ENCODE measurements around the gene JARID2.

JARID2 gene

GRCh38 chr6:15452182-15452941 is 206.5 kb downstream of the JARID2 start:
- Mint-ChIP-seq H3K27me3 (no peaks in the 10 kb centered on the region), H3K4me1 (ENCODE audit: low read depth) (peaks cover 75% of the 10 kb centered on the region), H3K9me3 (no peaks in the 10 kb centered on the region), H3K27ac (peak overlapping the region; percentile 46), H3K36me3 (ENCODE audit: low read depth) (peaks cover 45% of the 10 kb centered on the region), H3K4me3 (peak overlapping the region; percentile 51)

GRCh38 chr6:15453186-15453585 is 207.3 kb downstream of the JARID2 start:
- no peaks in the 10 kb centered on the region for H3K9me3 Mint-ChIP-seq
- no peak overlapping the region for H3K27ac Mint-ChIP-seq
- peaks cover 71% of the 10 kb centered on the region for H3K4me1 Mint-ChIP-seq (ENCODE audit: low read depth)
- H3K27me3 Mint-ChIP-seq, result no peaks in the 10 kb centered on the region
- H3K4me3 Mint-ChIP-seq, result no peak overlapping the region
- H3K36me3 Mint-ChIP-seq (ENCODE audit: low read depth), result peaks cover 47% of the 10 kb centered on the region

- peaks cover 71% of the 10 kb centered on the region for H3K4me1 Mint-ChIP-seq (ENCODE audit: low read depth)
- H3K27ac Mint-ChIP-seq, result peak overlapping the region; percentile 68
Observed at GRCh38 chr6:15453622-15454021, 207.8 kb downstream of the JARID2 start.

GRCh38 chr6:15456422-15456821 is 210.6 kb downstream of the JARID2 start:
- Mint-ChIP-seq H3K36me3 (ENCODE audit: low read depth) (peaks cover 57% of the 10 kb centered on the region), H3K4me1 (ENCODE audit: low read depth) (peaks cover 72% of the 10 kb centered on the region), H3K4me3 (no peak overlapping the region), H3K9me3 (no peaks in the 10 kb centered on the region), H3K27me3 (no peaks in the 10 kb centered on the region), H3K27ac (no peak overlapping the region)

More at GRCh38 chr6:15453622-15454021, 207.8 kb downstream of the JARID2 start:
- peaks cover 51% of the 10 kb centered on the region for H3K36me3 Mint-ChIP-seq (ENCODE audit: low read depth)
- no peaks in the 10 kb centered on the region for H3K9me3 Mint-ChIP-seq
- H3K4me3 Mint-ChIP-seq, result no peak overlapping the region
- H3K27me3 Mint-ChIP-seq, result no peaks in the 10 kb centered on the region

- no peaks in the 10 kb centered on the region for H3K27me3 Mint-ChIP-seq
- peaks cover 55% of the 10 kb centered on the region for H3K36me3 Mint-ChIP-seq (ENCODE audit: low read depth)
- peaks cover 72% of the 10 kb centered on the region for H3K4me1 Mint-ChIP-seq (ENCODE audit: low read depth)
- H3K4me3 Mint-ChIP-seq, result no peak overlapping the region
- no peak overlapping the region for H3K27ac Mint-ChIP-seq
- H3K9me3 Mint-ChIP-seq, result no peaks in the 10 kb centered on the region
Observed at GRCh38 chr6:15457121-15457650, 211.3 kb downstream of the JARID2 start.

GRCh38 chr6:15458021-15458459 is 212.2 kb downstream of the JARID2 start:
- no peak overlapping the region for H3K27ac Mint-ChIP-seq
- no peaks in the 10 kb centered on the region for H3K9me3 Mint-ChIP-seq
- peaks cover 49% of the 10 kb centered on the region for H3K36me3 Mint-ChIP-seq (ENCODE audit: low read depth)
- H3K27me3 Mint-ChIP-seq, result no peaks in the 10 kb centered on the region
- H3K4me3 Mint-ChIP-seq, result no peak overlapping the region
- H3K4me1 Mint-ChIP-seq (ENCODE audit: low read depth), result peaks cover 72% of the 10 kb centered on the region

GRCh38 chr6:15460110-15460727 is 214.3 kb downstream of the JARID2 start:
- Mint-ChIP-seq H3K36me3 (ENCODE audit: low read depth) (peaks cover 49% of the 10 kb centered on the region), H3K27ac (no peak overlapping the region), H3K4me1 (ENCODE audit: low read depth) (peaks cover 79% of the 10 kb centered on the region), H3K27me3 (no peaks in the 10 kb centered on the region), H3K4me3 (no peak overlapping the region), H3K9me3 (no peaks in the 10 kb centered on the region)

GRCh38 chr6:15461127-15461944 is 215.5 kb downstream of the JARID2 start:
- peaks cover 74% of the 10 kb centered on the region for H3K4me1 Mint-ChIP-seq (ENCODE audit: low read depth)
- H3K9me3 Mint-ChIP-seq, result no peaks in the 10 kb centered on the region
- no peaks in the 10 kb centered on the region for H3K27me3 Mint-ChIP-seq
- peak overlapping the region; percentile 7 for H3K27ac Mint-ChIP-seq
- H3K4me3 Mint-ChIP-seq, result no peak overlapping the region
- peaks cover 49% of the 10 kb centered on the region for H3K36me3 Mint-ChIP-seq (ENCODE audit: low read depth)

- Mint-ChIP-seq H3K27me3 (no peaks in the 10 kb centered on the region), H3K27ac (no peak overlapping the region), H3K36me3 (ENCODE audit: low read depth) (peaks cover 46% of the 10 kb centered on the region), H3K9me3 (no peaks in the 10 kb centered on the region), H3K4me1 (ENCODE audit: low read depth) (peaks cover 77% of the 10 kb centered on the region), H3K4me3 (no peak overlapping the region)
Observed at GRCh38 chr6:15462256-15462655, 216.4 kb downstream of the JARID2 start.

- H3K4me1 Mint-ChIP-seq (ENCODE audit: low read depth), result peaks cover 74% of the 10 kb centered on the region
- no peaks in the 10 kb centered on the region for H3K9me3 Mint-ChIP-seq
- peak overlapping the region; percentile 62 for H3K27ac Mint-ChIP-seq
- H3K36me3 Mint-ChIP-seq (ENCODE audit: low read depth), result peaks cover 42% of the 10 kb centered on the region
- no peaks in the 10 kb centered on the region for H3K27me3 Mint-ChIP-seq
- no peak overlapping the region for H3K4me3 Mint-ChIP-seq
Observed at GRCh38 chr6:15462717-15463525, 217.1 kb downstream of the JARID2 start.

- H3K27me3 Mint-ChIP-seq, result no peaks in the 10 kb centered on the region
- peaks cover 42% of the 10 kb centered on the region for H3K36me3 Mint-ChIP-seq (ENCODE audit: low read depth)
- H3K9me3 Mint-ChIP-seq, result no peaks in the 10 kb centered on the region
- H3K27ac Mint-ChIP-seq, result peak overlapping the region; percentile 8
- H3K4me3 Mint-ChIP-seq, result no peak overlapping the region
- H3K4me1 Mint-ChIP-seq (ENCODE audit: low read depth), result peaks cover 62% of the 10 kb centered on the region
Observed at GRCh38 chr6:15464211-15464725, 218.4 kb downstream of the JARID2 start.

GRCh38 chr6:15465212-15465611 is 219.3 kb downstream of the JARID2 start:
- Mint-ChIP-seq H3K36me3 (ENCODE audit: low read depth) (peaks cover 37% of the 10 kb centered on the region), H3K4me1 (ENCODE audit: low read depth) (peaks cover 52% of the 10 kb centered on the region), H3K27ac (no peak overlapping the region), H3K4me3 (no peak overlapping the region), H3K9me3 (no peaks in the 10 kb centered on the region), H3K27me3 (no peaks in the 10 kb centered on the region)

GRCh38 chr6:15470746-15471145 is 224.9 kb downstream of the JARID2 start:
- H3K36me3 Mint-ChIP-seq (ENCODE audit: low read depth), result peaks cover 41% of the 10 kb centered on the region
- no peak overlapping the region for H3K4me3 Mint-ChIP-seq
- no peak overlapping the region for H3K27ac Mint-ChIP-seq
- peaks cover 19% of the 10 kb centered on the region for H3K4me1 Mint-ChIP-seq (ENCODE audit: low read depth)
- H3K27me3 Mint-ChIP-seq, result no peaks in the 10 kb centered on the region
- H3K9me3 Mint-ChIP-seq, result no peaks in the 10 kb centered on the region

GRCh38 chr6:15472621-15473020 is 226.8 kb downstream of the JARID2 start:
- H3K9me3 Mint-ChIP-seq, result no peaks in the 10 kb centered on the region
- H3K27ac Mint-ChIP-seq, result peak overlapping the region; percentile 19
- no peak overlapping the region for H3K4me3 Mint-ChIP-seq
- H3K27me3 Mint-ChIP-seq, result no peaks in the 10 kb centered on the region
- peaks cover 23% of the 10 kb centered on the region for H3K4me1 Mint-ChIP-seq (ENCODE audit: low read depth)
- H3K36me3 Mint-ChIP-seq (ENCODE audit: low read depth), result peaks cover 53% of the 10 kb centered on the region
